Measurements from ENCODE around the gene TMCC1.

DNA sequence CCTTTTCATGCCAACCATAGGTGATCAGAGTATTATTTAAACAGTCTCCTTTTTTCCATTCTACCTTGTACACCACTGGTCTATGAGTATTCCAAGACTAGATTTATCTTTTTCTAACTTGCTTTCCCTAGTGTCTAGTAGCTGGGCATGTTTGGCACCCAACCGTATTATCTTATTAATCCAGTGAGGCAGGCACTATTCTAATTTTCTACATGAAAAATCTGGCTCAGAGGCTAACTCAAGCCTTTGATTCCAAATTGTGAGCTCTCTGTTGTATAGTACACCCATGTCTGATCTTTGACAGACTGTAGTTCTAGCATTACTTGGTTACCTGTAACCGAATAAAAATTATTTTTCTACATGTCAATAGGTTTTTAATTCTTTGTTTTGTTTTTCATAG lies 210.3 kb downstream of the TMCC1 start:
- no peak for TF ChIP-seq SPI1 (IDR thresholded peaks at IDR 0.05; ENCODE audit: borderline replicate concordance, low read depth)
- TF ChIP-seq, protein P1, sequence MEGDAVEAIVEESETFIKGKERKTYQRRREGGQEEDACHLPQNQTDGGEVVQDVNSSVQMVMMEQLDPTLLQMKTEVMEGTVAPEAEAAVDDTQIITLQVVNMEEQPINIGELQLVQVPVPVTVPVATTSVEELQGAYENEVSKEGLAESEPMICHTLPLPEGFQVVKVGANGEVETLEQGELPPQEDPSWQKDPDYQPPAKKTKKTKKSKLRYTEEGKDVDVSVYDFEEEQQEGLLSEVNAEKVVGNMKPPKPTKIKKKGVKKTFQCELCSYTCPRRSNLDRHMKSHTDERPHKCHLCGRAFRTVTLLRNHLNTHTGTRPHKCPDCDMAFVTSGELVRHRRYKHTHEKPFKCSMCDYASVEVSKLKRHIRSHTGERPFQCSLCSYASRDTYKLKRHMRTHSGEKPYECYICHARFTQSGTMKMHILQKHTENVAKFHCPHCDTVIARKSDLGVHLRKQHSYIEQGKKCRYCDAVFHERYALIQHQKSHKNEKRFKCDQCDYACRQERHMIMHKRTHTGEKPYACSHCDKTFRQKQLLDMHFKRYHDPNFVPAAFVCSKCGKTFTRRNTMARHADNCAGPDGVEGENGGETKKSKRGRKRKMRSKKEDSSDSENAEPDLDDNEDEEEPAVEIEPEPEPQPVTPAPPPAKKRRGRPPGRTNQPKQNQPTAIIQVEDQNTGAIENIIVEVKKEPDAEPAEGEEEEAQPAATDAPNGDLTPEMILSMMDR (IDR thresholded peaks at IDR 0.05; ENCODE audit: insufficient read depth, low read length) = no peak
- TF ChIP-seq POLR2AphosphoS5 (IDR thresholded peaks at IDR 0.05; ENCODE audit: low read depth) = no peak
- TF ChIP-seq, protein P2, sequence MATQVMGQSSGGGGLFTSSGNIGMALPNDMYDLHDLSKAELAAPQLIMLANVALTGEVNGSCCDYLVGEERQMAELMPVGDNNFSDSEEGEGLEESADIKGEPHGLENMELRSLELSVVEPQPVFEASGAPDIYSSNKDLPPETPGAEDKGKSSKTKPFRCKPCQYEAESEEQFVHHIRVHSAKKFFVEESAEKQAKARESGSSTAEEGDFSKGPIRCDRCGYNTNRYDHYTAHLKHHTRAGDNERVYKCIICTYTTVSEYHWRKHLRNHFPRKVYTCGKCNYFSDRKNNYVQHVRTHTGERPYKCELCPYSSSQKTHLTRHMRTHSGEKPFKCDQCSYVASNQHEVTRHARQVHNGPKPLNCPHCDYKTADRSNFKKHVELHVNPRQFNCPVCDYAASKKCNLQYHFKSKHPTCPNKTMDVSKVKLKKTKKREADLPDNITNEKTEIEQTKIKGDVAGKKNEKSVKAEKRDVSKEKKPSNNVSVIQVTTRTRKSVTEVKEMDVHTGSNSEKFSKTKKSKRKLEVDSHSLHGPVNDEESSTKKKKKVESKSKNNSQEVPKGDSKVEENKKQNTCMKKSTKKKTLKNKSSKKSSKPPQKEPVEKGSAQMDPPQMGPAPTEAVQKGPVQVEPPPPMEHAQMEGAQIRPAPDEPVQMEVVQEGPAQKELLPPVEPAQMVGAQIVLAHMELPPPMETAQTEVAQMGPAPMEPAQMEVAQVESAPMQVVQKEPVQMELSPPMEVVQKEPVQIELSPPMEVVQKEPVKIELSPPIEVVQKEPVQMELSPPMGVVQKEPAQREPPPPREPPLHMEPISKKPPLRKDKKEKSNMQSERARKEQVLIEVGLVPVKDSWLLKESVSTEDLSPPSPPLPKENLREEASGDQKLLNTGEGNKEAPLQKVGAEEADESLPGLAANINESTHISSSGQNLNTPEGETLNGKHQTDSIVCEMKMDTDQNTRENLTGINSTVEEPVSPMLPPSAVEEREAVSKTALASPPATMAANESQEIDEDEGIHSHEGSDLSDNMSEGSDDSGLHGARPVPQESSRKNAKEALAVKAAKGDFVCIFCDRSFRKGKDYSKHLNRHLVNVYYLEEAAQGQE (IDR thresholded peaks at IDR 0.05; ENCODE audit: insufficient replicate concordance, low read depth) = no peak
